A549 treated with CORT108297 at 1 μM for 4 hours (cell line): ENCODE data around the gene CLEC20A. TPM values are rescaled to one million over a fixed set of nuclear protein-coding genes. Genes with fewer than 3 reads are reported as not detected.

ENCODE experiments used
- total RNA-seq: library from RNA; stranded (reverse); fragments of 200-300 nt; extraction: Qiagen RNA extraction; gene quantifications from 5 replicates; pipeline ENCODE4 v1.2.3, GENCODE V29; 2022

CLEC20A gene
- not detected in 5 replicates for total RNA-seq

DNA sequence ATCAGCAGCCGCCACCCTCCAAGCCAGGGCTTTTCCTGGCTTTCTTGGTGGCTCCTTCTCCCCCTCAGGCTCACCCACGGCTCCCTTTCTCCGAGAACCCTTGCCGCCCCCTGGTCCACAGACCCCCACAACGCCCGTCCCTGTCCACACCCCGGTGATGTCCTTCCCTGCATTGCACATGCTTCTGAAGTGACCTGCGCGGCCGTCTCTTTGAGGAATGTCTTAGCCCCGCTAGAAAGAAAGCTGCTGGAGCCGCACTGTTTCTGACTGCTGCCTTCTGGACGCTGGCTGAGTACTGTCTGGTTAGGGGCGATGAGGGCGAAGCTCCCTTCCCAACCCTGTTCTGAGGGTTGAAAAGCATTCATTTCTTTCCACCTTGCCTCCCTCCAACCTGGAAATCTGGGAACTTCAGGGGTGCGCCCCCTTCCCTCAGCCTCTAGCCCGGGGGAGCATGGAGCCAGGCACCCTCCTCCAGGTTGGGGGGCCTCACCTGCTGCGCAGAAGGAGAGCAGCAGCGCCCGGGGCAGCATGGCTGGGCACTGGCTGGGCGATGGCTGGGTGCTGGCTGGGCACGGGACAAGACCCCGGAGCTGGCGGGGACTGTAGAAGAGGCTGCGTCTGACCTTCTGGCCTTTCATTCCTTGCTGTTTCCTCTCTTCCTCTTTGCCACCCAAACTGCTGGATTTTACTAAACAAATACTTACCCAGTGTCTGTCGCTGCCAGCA lies at the start of gene CLEC20A:
Gene CLEC20A, minus strand, starts transcription at position 555 of the 726 bp plus-strand sequence. Its CDS starts 25 bp downstream, at position 530.

DNA sequence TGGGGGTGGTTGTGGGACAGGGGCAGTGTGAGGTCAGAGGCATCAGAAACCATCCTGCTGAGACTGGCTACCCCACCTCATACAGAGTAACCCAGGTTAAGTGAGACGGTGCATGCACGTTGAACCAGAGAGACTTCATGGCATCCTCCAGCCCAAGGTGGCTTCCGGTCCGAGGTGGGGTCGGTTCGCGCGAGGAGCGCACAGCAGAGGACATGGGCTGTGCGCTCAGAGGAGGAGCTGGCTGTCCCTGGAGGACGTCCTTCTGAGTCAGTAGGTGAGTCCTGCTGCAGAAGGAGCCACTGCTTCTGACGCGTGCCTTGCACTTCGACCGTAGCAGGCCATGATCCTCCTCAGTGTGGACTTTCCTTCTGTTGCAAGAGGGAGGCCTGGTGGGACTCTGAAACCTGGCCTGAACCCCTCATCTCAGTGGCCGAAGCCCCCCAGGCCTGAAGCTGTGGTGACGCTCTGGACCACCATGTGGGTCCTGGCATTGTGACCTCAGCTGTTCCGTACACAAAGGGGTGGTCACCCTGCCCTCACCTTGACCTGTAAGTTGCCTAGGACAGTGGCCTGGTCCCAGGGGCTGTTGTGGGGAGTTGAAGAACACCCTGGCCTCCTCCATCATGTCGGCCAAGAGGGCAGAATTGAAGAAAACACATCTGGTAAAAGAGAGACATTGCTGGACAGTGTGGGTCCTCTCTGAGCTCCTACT lies 16.0 kb upstream of the CLEC20A start, which contains the start of gene TEX35:
Gene TEX35, plus strand, starts transcription at position 544 of the 712 bp plus-strand sequence. Its CDS starts 80 bp downstream, at position 624.

Other genes with a start within 250 kb of the CLEC20A start
- gene TEX35, start 16.1 kb upstream of the CLEC20A start, total RNA-seq, result 0.06 to 0.08 TPM in 2 of 5 replicates, not detected in the others
- gene RALGPS2, start 228.3 kb upstream of the CLEC20A start, total RNA-seq, result 11.1 to 23.5 TPM (median 19.9 TPM) in 5 replicates